Upper lobe of left lung (tissue), 4 donors: ENCODE measurements around the gene S100A8.

ENCODE experiments used
- EP300 ChIP-seq, 4 donors: sonication (generic); formaldehyde crosslinking; IDR thresholded peaks; one replicate each; pipeline ENCODE4 v1.5.1; 2017; ENCODE audit warnings: antibody characterized with exemption in 4 of 4, control low read depth in 2 of 4
- TF ChIP-seq, protein P1 (sequence below), 6 experiments: fragments of 450-650 bp in 4 of 6; fragments of 200-600 bp in 2 of 6; sonication (generic) in 2 of 6; IDR thresholded peaks; one replicate each; pipeline ENCODE4 v1.5.1; 2016 to 2019; ENCODE audit warnings: antibody characterized with exemption in 6 of 6

GRCh38 chr1:153363641-153364040, 27.2 kb downstream of the S100A8 start:
- TF ChIP-seq, protein P1, sequence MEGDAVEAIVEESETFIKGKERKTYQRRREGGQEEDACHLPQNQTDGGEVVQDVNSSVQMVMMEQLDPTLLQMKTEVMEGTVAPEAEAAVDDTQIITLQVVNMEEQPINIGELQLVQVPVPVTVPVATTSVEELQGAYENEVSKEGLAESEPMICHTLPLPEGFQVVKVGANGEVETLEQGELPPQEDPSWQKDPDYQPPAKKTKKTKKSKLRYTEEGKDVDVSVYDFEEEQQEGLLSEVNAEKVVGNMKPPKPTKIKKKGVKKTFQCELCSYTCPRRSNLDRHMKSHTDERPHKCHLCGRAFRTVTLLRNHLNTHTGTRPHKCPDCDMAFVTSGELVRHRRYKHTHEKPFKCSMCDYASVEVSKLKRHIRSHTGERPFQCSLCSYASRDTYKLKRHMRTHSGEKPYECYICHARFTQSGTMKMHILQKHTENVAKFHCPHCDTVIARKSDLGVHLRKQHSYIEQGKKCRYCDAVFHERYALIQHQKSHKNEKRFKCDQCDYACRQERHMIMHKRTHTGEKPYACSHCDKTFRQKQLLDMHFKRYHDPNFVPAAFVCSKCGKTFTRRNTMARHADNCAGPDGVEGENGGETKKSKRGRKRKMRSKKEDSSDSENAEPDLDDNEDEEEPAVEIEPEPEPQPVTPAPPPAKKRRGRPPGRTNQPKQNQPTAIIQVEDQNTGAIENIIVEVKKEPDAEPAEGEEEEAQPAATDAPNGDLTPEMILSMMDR (IDR thresholded peaks at IDR 0.05) = no peak
- no peak for TF ChIP-seq EP300 (IDR thresholded peaks at IDR 0.05)
